Measurements from ENCODE around the gene PRKCH. TPM values are rescaled to one million over a fixed set of nuclear protein-coding genes. Genes with fewer than 3 reads are reported as not detected.

Gene PRKCH
- total and polyA plus RNA-seq, 2 of the 13 experiments (the other 11 are each of a cell fraction or from before 2014, with no cell fraction given) = 0.48 to 1.3 TPM

DNA sequence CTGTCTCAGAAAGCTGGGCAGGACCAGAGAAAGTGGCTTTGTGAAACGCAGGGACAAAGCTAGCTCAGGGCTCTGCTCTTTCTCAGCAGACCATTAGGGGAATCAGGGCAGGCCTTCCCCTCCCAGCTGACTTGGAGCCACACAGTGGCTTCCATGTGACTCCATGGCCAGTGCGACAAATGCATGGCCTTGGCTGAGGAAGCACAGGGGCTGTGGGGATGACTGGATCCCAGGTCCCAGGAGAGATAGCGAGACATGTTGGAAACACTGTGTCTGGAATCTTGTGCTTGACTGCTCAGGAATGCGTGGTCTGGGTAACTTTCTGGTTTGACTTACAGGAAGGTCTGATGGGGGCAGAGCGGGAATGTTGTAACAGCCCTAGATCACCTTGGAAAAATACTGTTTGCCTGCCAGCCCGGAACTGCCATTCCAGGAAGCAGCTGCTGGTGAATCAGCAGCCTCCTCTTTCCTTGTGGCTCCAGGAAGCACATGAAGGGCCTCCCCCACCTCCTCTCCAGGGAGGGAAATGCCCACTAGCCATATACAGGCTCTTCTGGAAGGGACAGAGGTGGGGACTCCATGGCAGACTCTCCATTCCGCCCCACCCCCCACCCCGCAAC is 240.4 kb downstream of the PRKCH start (continued):
- TF ChIP-seq, protein P1, sequence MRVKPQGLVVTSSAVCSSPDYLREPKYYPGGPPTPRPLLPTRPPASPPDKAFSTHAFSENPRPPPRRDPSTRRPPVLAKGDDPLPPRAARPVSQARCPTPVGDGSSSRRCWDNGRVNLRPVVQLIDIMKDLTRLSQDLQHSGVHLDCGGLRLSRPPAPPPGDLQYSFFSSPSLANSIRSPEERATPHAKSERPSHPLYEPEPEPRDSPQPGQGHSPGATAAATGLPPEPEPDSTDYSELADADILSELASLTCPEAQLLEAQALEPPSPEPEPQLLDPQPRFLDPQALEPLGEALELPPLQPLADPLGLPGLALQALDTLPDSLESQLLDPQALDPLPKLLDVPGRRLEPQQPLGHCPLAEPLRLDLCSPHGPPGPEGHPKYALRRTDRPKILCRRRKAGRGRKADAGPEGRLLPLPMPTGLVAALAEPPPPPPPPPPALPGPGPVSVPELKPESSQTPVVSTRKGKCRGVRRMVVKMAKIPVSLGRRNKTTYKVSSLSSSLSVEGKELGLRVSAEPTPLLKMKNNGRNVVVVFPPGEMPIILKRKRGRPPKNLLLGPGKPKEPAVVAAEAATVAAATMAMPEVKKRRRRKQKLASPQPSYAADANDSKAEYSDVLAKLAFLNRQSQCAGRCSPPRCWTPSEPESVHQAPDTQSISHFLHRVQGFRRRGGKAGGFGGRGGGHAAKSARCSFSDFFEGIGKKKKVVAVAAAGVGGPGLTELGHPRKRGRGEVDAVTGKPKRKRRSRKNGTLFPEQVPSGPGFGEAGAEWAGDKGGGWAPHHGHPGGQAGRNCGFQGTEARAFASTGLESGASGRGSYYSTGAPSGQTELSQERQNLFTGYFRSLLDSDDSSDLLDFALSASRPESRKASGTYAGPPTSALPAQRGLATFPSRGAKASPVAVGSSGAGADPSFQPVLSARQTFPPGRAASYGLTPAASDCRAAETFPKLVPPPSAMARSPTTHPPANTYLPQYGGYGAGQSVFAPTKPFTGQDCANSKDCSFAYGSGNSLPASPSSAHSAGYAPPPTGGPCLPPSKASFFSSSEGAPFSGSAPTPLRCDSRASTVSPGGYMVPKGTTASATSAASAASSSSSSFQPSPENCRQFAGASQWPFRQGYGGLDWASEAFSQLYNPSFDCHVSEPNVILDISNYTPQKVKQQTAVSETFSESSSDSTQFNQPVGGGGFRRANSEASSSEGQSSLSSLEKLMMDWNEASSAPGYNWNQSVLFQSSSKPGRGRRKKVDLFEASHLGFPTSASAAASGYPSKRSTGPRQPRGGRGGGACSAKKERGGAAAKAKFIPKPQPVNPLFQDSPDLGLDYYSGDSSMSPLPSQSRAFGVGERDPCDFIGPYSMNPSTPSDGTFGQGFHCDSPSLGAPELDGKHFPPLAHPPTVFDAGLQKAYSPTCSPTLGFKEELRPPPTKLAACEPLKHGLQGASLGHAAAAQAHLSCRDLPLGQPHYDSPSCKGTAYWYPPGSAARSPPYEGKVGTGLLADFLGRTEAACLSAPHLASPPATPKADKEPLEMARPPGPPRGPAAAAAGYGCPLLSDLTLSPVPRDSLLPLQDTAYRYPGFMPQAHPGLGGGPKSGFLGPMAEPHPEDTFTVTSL (CRISPR knock-in tag; IDR thresholded peaks at IDR 0.05; ENCODE audit: borderline replicate concordance) = 0 out of 2 replicates have a peak, but pooled peaks have one; percentile 38
- TF ChIP-seq ATF1 (CRISPR knock-in tag; IDR thresholded peaks at IDR 0.05) (no peak), ZNF296 (CRISPR knock-in tag; conservative IDR thresholded peaks at IDR 0.05) (0 out of 2 replicates have a peak, but pooled peaks have one; percentile 46), KAT8 (CRISPR knock-in tag; IDR thresholded peaks at IDR 0.05) (peak; percentile 89), ZKSCAN1 (IDR thresholded peaks at IDR 0.05; ENCODE audit: low read length) (no peak), PHF8 (CRISPR knock-in tag; IDR thresholded peaks at IDR 0.05) (peak; percentile 58), SUZ12 (IDR thresholded peaks at IDR 0.05; ENCODE audit: low read depth, low read length) (no peak), ZNF660 (CRISPR knock-in tag; IDR thresholded peaks at IDR 0.05; ENCODE audit: borderline replicate concordance, low read depth) (no peak), SNRNP70 (IDR thresholded peaks at IDR 0.05; ENCODE audit: low read depth, low read length) (no peak)
- TF ChIP-seq, protein P2, sequence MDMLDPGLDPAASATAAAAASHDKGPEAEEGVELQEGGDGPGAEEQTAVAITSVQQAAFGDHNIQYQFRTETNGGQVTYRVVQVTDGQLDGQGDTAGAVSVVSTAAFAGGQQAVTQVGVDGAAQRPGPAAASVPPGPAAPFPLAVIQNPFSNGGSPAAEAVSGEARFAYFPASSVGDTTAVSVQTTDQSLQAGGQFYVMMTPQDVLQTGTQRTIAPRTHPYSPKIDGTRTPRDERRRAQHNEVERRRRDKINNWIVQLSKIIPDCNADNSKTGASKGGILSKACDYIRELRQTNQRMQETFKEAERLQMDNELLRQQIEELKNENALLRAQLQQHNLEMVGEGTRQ (IDR thresholded peaks at IDR 0.05; ENCODE audit: low read depth, low read length) = no peak
- TF ChIP-seq, protein P2 (CRISPR knock-in tag; IDR thresholded peaks at IDR 0.05; ENCODE audit: borderline replicate concordance) = peak; percentile 71
- TF ChIP-seq, protein P3, sequence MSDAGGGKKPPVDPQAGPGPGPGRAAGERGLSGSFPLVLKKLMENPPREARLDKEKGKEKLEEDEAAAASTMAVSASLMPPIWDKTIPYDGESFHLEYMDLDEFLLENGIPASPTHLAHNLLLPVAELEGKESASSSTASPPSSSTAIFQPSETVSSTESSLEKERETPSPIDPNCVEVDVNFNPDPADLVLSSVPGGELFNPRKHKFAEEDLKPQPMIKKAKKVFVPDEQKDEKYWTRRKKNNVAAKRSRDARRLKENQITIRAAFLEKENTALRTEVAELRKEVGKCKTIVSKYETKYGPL (CRISPR knock-in tag; IDR thresholded peaks at IDR 0.05) = no peak
- TF ChIP-seq, protein P4, sequence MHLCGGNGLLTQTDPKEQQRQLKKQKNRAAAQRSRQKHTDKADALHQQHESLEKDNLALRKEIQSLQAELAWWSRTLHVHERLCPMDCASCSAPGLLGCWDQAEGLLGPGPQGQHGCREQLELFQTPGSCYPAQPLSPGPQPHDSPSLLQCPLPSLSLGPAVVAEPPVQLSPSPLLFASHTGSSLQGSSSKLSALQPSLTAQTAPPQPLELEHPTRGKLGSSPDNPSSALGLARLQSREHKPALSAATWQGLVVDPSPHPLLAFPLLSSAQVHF (CRISPR knock-in tag; IDR thresholded peaks at IDR 0.05) = no peak
- TF ChIP-seq, protein P5, sequence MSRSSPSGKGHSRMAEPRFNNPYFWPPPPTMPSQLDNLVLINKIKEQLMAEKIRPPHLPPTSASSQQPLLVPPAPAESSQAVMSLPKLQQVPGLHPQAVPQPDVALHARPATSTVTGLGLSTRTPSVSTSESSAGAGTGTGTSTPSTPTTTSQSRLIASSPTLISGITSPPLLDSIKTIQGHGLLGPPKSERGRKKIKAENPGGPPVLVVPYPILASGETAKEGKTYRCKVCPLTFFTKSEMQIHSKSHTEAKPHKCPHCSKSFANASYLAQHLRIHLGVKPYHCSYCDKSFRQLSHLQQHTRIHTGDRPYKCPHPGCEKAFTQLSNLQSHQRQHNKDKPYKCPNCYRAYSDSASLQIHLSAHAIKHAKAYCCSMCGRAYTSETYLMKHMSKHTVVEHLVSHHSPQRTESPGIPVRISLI (CRISPR knock-in tag; IDR thresholded peaks at IDR 0.05; ENCODE audit: borderline replicate concordance) = peak; percentile 32; the same call in 1 of the 2 replicates
- TF ChIP-seq, protein P6, sequence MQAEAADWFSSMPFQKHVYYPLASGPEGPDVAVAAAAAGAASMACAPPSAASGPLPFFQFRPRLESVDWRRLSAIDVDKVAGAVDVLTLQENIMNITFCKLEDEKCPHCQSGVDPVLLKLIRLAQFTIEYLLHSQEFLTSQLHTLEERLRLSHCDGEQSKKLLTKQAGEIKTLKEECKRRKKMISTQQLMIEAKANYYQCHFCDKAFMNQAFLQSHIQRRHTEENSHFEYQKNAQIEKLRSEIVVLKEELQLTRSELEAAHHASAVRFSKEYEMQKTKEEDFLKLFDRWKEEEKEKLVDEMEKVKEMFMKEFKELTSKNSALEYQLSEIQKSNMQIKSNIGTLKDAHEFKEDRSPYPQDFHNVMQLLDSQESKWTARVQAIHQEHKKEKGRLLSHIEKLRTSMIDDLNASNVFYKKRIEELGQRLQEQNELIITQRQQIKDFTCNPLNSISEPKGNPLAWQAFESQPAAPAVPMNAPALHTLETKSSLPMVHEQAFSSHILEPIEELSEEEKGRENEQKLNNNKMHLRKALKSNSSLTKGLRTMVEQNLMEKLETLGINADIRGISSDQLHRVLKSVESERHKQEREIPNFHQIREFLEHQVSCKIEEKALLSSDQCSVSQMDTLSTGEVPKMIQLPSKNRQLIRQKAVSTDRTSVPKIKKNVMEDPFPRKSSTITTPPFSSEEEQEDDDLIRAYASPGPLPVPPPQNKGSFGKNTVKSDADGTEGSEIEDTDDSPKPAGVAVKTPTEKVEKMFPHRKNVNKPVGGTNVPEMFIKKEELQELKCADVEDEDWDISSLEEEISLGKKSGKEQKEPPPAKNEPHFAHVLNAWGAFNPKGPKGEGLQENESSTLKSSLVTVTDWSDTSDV (CRISPR knock-in tag; IDR thresholded peaks at IDR 0.05) = no peak
